ENCODE measurements around the gene PRKCE. TPM values are rescaled to one million over a fixed set of nuclear protein-coding genes. Genes with fewer than 3 reads are reported as not detected.

PRKCE gene
- total RNA-seq, 6 experiments from 2014 or later: 5.2 to 18.8 (median 11.0) TPM

- H3K4me3 ChIP-seq: no peak overlapping the region
- no peaks in the 10 kb centered on the region for H3K36me3 ChIP-seq
- no peak for TF ChIP-seq CTCF (IDR thresholded peaks at IDR 0.05)
- intact Hi-C loops (cut with DNase I): no loop called here
- no peaks in the 10 kb centered on the region for H3K9me3 ChIP-seq
- ATAC-seq (no peak), DNase-seq (no peak)
- no peaks in the 10 kb centered on the region for H3K27me3 ChIP-seq
- H3K27ac ChIP-seq: no peak overlapping the region
- H3K4me1 ChIP-seq: peaks cover 0 to 16% (median 6%) of the 10 kb centered on the region in 4 donors
- WGBS (ENCODE audit: insufficient coverage, low coverage, low lambda C conversion rate, missing lambda C conversion rate): 73% methylated on average over 2 of the region's 2 CpGs
Observed at GRCh38 chr2:45763255-45763654, 111.8 kb downstream of the PRKCE start.

GRCh38 chr2:45763797-45764196 lies 112.3 kb downstream of the PRKCE start:
- H3K9me3 ChIP-seq: no peaks in the 10 kb centered on the region
- DNase-seq (no peak), ATAC-seq (no peak)
- WGBS (ENCODE audit: insufficient coverage, low coverage, low lambda C conversion rate, missing lambda C conversion rate): 82% methylated on average over 5 of the region's 5 CpGs
- intact Hi-C loops (cut with DNase I): no loop called here
- TF ChIP-seq CTCF (IDR thresholded peaks at IDR 0.05): no peak
- TF ChIP-seq POLR2A (IDR thresholded peaks at IDR 0.05): no peak
- no peaks in the 10 kb centered on the region for H3K27me3 ChIP-seq
- peaks cover 0 to 16% (median 6%) of the 10 kb centered on the region in 4 donors for H3K4me1 ChIP-seq
- H3K4me3 ChIP-seq: no peak overlapping the region
- no peaks in the 10 kb centered on the region for H3K36me3 ChIP-seq
- no peak overlapping the region for H3K27ac ChIP-seq

- intact Hi-C loops (cut with DNase I): no loop called here
- H3K36me3 ChIP-seq: no peaks in the 10 kb centered on the region
- ATAC-seq (peak; percentile 36 to 56 (median 48)), DNase-seq (no peak)
- whole genome bisulfite sequencing (ENCODE audit: insufficient coverage, low coverage, low lambda C conversion rate, missing lambda C conversion rate): 67% methylated on average over 8 of the region's 8 CpGs
- H3K4me3 ChIP-seq: no peak overlapping the region
- no peaks in the 10 kb centered on the region for H3K9me3 ChIP-seq
- H3K27me3 ChIP-seq: no peaks in the 10 kb centered on the region
- H3K27ac ChIP-seq: no peak overlapping the region
- no peak for TF ChIP-seq CTCF (IDR thresholded peaks at IDR 0.05)
- no peak for TF ChIP-seq POLR2A (IDR thresholded peaks at IDR 0.05)
- peaks cover 0 to 16% (median 6%) of the 10 kb centered on the region in 4 donors for H3K4me1 ChIP-seq
Observed at GRCh38 chr2:45765007-45765727, 113.7 kb downstream of the PRKCE start.

- TF ChIP-seq CTCF (IDR thresholded peaks at IDR 0.05) (no peak), POLR2A (IDR thresholded peaks at IDR 0.05) (no peak)
- Histone ChIP-seq H3K4me3 (no peak overlapping the region), H3K36me3 (no peaks in the 10 kb centered on the region), H3K4me1 (peaks cover 0 to 16% (median 6%) of the 10 kb centered on the region in 4 donors), H3K27me3 (no peaks in the 10 kb centered on the region), H3K27ac (no peak overlapping the region), H3K9me3 (no peaks in the 10 kb centered on the region)
- no peak for DNase-seq
- WGBS (ENCODE audit: insufficient coverage, low coverage, low lambda C conversion rate, missing lambda C conversion rate): 25% methylated on average over 4 of the region's 5 CpGs
- ATAC-seq: peak; percentile 56 to 82 (median 62)
- intact Hi-C loops (cut with DNase I): no loop called here
Observed at GRCh38 chr2:45765728-45766254, 114.3 kb downstream of the PRKCE start.
